ENCODE measurements around the gene MLXIP. TPM values are rescaled to one million over a fixed set of nuclear protein-coding genes. Genes with fewer than 3 reads are reported as not detected.

The MLXIP gene
- total RNA-seq, 1 donor from 2014 or later: 33.7 TPM

- intact Hi-C loops (cut with micrococcal nuclease): no loop called here
- DNase-seq: no peak
- Mint-ChIP-seq H3K27me3 (no peaks in the 10 kb centered on the region), H3K27ac (no peak overlapping the region), H3K4me3 (no peak overlapping the region), H3K9me3 (no peaks in the 10 kb centered on the region), H3K4me1 (peaks cover 42% of the 10 kb centered on the region), H3K36me3 (ENCODE audit: low read depth) (peaks cover 10% of the 10 kb centered on the region)
- ChIA-PET POLR2A (no interaction called here), CTCF (no interaction called here)
- no peak for TF ChIP-seq CTCF (IDR thresholded peaks at IDR 0.05)
- ATAC-seq (ENCODE audit: low read depth): no peak
Observed at GRCh38 chr12:122094137-122094734, 15.7 kb downstream of the MLXIP start.

DNA sequence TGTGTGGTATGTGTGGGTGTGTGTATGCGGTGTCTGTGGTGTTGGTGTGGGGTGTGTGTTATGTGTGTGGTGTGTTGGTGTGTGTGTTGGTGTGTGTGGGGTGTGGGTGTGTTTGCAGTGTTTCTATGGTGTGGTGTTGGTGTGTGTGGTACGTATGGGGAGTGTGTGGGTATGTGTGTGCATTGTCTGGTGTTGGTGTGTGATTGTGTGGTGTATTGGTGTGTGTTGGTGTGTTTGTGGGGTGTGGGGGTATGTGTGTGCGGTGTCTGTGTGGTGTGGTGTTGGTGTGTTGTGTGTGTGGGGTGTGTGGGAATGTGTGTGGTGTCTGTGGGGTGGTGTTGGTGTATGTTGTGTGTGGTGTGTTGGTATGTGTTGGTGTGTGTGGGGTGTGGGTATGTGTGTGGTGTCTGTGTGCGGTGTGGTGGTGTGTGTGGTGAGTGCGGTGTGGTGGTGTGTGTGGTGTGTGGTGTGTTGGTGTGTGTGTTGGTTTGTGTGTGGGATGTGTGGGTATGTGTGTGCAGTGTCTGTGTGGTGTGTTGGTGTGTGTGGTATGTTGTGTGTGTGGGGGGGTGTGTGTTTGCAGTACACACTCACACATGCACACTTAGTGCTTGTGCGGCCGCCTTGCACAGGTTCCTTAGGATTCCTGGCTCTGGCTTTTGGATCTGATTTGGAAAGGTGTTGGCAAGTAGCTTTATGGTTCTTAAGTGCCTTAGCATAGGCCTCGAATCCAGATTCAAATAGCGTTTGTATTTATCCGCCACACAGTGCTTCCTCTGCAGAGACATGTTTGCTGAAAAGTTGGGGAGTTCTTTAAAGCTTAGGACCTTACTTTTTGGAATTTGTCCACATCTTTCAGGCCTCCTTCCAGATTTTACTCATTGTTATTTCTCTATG is 16.4 kb downstream of the MLXIP start:
- TF ChIP-seq CTCF (IDR thresholded peaks at IDR 0.05): no peak
- Mint-ChIP-seq H3K27me3 (no peaks in the 10 kb centered on the region), H3K4me1 (peaks cover 42% of the 10 kb centered on the region), H3K9me3 (no peaks in the 10 kb centered on the region), H3K36me3 (ENCODE audit: low read depth) (peaks cover 6% of the 10 kb centered on the region), H3K27ac (no peak overlapping the region), H3K4me3 (no peak overlapping the region)
- ATAC-seq (ENCODE audit: low read depth) (no peak), DNase-seq (no peak)
- ChIA-PET POLR2A (interaction anchor here (0.6 to 2.2 kb wide), 3 partner anchors 9 to 138 kb away, joined by 4 to 8 read pairs (median 8); partner anchors contain the start of gene MLXIP), CTCF (no interaction called here)
- intact Hi-C loops (cut with micrococcal nuclease): no loop called here

DNA sequence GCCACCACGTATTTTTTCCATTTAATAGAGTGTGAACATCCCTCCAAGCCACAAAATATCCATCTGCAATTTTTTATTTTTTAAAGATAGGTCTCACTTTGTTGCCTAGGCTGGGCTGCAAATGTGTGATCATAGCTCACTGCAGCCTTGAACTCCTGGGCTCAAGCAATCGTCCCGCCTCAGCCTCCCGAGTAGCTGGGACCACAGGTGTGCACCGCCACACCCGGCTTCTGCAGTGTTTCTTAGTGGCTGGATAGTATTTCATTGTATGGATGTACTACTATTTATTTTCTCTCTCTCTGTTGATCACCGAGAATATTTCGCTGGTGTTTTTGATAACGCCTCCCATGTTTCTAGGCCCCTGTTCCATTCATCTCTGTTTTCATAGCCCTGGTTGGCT is 17.5 kb downstream of the MLXIP start:
- ChIA-PET POLR2A (interaction anchor here (1.2 to 2.2 kb wide), 2 partner anchors 10 to 17 kb away, joined by 8 read pairs; partner anchors contain the start of gene MLXIP), CTCF (no interaction called here)
- no peak overlapping the region for H3K4me3 Mint-ChIP-seq
- intact Hi-C loops (cut with micrococcal nuclease): no loop called here
- no peak for TF ChIP-seq CTCF (IDR thresholded peaks at IDR 0.05)
- DNase-seq (no peak), ATAC-seq (ENCODE audit: low read depth) (no peak)
- peaks cover 48% of the 10 kb centered on the region for H3K4me1 Mint-ChIP-seq
- H3K27me3 Mint-ChIP-seq: no peaks in the 10 kb centered on the region
- peak overlapping the region; percentile 9 for H3K27ac Mint-ChIP-seq
- H3K9me3 Mint-ChIP-seq: no peaks in the 10 kb centered on the region
- H3K36me3 Mint-ChIP-seq (ENCODE audit: low read depth): peaks cover 3% of the 10 kb centered on the region

DNA sequence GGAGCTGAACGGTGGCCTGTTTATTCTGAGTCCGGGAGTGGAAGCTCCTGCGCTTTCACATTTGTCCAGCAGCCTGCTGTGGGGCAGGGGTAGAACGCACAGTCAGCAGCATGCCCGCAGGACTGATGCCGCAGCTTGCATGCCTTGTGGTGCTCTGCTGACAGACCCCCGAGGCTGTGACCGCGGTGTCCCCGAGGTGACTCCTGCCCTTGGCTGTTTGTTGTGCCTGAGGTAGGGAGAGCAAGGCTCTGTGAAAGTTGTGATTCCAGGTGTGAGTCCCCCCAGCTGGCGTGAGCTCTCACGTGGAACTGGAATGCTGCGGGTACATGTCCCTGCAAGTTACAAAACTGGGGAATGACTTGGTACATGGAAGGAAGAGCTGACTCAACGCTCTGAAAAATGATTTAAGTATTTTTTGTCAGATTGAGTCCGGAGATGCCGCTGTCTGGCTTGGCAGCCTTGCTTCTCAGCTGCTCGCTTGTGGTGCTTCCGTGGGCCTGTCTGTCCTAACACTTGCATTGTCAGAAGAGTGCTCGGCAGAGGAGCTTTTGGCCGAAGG is 18.1 kb downstream of the MLXIP start:
- no peak overlapping the region for H3K27ac Mint-ChIP-seq
- ChIA-PET CTCF (interaction anchor here (1.6 kb wide), 1 partner anchor 8 kb away, joined by 9 read pairs; no protein-coding TSS in a partner anchor), POLR2A (interaction anchor here (0.7 to 2.2 kb wide), 3 partner anchors 14 to 18 kb away, joined by 4 to 8 read pairs (median 6); partner anchors contain the start of gene MLXIP)
- no peak for ATAC-seq (ENCODE audit: low read depth)
- DNase-seq: no peak
- no peak overlapping the region for H3K4me3 Mint-ChIP-seq
- H3K36me3 Mint-ChIP-seq (ENCODE audit: low read depth): peaks cover 3% of the 10 kb centered on the region
- TF ChIP-seq CTCF (IDR thresholded peaks at IDR 0.05): no peak
- H3K27me3 Mint-ChIP-seq: no peaks in the 10 kb centered on the region
- H3K9me3 Mint-ChIP-seq: no peaks in the 10 kb centered on the region
- H3K4me1 Mint-ChIP-seq: peaks cover 48% of the 10 kb centered on the region
- intact Hi-C loops (cut with micrococcal nuclease): no loop called here

GRCh38 chr12:122097584-122097926 is 19.0 kb downstream of the MLXIP start:
- intact Hi-C loops (cut with micrococcal nuclease): no loop called here
- Mint-ChIP-seq H3K9me3 (no peaks in the 10 kb centered on the region), H3K27ac (no peak overlapping the region), H3K4me1 (peaks cover 50% of the 10 kb centered on the region), H3K27me3 (no peaks in the 10 kb centered on the region), H3K36me3 (ENCODE audit: low read depth) (peaks cover 3% of the 10 kb centered on the region), H3K4me3 (no peak overlapping the region)
- TF ChIP-seq CTCF (IDR thresholded peaks at IDR 0.05): no peak
- CTCF ChIA-PET: interaction anchor here (1.6 kb wide), 1 partner anchor 9 kb away, joined by 9 read pairs; no protein-coding TSS in a partner anchor
- DNase-seq: no peak
- POLR2A ChIA-PET: interaction anchor here (1.5 kb wide), 1 partner anchor 15 kb away, joined by 6 read pairs; no protein-coding TSS in a partner anchor
- ATAC-seq (ENCODE audit: low read depth): no peak

Data from activated B cell treated with CpG ODN at 0.5 μM for 24 hours (primary cell).